ENCODE data around the gene NLRP5. TPM values are rescaled to one million over a fixed set of nuclear protein-coding genes. Genes with fewer than 3 reads are reported as not detected.
"Not testable (repeated sequence)": the region's sequence is repeated elsewhere in the genome, so short reads cannot be mapped to it uniquely, and the experiment has no call there.

NLRP5 gene
- total RNA-seq, 1 donor from 2014 or later, result not detected

DNA sequence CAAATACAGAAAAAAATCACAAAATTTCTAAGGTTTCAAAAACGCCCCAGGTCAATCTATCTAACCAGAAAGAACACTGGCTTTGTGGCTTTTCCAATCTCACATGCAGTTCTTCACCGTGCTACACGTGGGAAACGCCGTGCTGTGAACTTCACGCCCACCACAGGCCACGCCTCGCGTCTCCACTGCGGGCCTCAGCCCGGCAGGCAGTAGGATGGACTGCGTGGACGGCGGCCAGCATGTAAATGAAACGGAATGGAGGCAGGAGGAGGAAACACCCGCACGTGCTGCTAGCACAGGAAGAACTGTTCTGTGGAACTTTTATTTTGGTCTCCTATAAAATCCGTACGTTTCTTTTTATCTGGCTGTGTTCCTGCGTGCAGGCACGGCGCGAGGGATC, 110.7 kb downstream of the NLRP5 start:
- peak in 1 of 2 donors; percentile 57 for DNase-seq (ENCODE audit: low spot score in 2 of 2)
- no peak for FAIRE-seq

DNA sequence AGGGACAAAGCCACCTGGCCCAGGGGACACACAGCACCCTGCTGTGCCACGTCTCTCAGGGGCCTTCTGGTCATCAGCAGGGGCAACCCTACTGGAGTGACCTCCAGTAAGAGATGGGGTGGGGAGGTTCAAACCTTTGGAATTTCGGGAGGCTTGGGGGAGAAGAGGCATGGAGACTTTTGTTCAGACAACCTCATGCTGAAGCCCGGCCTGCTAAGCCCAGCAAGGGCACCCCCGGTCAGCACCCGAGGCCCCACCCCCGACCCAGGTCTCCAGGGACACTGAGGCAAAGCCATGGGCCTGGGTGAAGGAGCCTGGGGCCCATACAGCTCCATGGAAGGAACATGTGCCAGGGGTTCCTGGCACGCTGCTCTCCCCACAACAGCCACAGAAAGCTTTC, 111.2 kb downstream of the NLRP5 start:
- FAIRE-seq, result no peak
- no peak for DNase-seq (ENCODE audit: low spot score in 2 of 2)

DNA sequence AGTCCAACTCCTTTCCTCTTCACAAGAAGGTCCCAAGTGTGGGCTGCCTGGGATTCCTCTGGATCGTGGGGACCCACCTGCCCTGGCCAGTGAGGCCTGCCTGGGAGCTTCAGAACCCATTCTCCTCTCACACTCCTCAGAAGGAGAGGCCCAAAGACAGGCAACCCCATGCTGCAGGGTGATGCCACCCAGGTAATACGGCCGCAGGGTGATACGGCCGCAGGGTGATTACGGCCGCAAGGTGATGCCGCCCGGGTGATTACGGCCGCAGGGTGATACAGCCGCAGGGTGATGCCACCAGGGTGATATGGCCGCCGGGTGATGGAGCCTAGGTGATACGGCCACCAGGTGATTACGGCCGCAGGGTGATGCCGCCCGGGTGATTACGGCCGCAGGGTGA, 111.7 kb downstream of the NLRP5 start:
- FAIRE-seq; DNase-seq (ENCODE audit: low spot score in 2 of 2): not testable (repeated sequence)

DNA sequence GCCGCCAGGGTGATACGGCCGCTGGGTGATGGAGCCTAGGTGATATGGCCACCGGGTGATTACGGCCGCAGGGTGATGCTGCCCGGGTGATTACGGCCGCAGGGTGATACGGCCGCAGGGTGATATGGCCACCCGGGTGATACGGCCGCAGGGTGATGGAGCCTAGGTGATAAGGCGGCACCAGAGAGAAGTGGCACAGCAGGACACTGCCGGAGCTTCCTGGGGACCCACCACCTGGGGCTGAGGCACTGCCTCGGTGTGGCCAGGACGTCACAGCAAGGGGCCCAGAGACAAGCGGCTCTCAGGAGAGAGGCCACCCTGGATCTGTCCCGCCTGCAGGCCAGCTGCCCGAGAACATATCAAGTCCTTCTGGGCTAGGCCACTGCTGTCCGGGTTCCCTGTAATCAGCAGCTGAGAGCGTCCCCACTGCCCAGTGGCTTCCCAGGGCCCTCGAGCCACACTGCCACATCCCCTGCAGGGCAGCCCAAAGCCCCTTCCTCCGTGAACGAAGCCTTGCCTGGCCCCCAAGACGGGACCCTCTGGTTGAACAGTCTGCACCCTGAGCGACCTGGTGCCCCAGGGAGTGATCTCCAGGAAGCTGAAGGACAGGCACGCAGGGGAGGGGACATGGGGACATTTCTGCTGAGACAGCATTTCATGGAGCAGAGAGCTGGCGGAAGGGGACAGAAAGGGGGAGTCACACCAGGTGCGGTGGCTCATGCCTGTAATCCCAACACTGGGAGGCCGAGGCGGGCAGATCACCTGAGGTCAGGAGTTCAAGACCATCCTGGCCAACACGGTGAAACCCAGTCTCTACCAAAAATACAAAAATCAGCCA, 112.4 kb downstream of the NLRP5 start:
- no peak for DNase-seq (ENCODE audit: low spot score in 2 of 2)
- no peak for FAIRE-seq

DNA sequence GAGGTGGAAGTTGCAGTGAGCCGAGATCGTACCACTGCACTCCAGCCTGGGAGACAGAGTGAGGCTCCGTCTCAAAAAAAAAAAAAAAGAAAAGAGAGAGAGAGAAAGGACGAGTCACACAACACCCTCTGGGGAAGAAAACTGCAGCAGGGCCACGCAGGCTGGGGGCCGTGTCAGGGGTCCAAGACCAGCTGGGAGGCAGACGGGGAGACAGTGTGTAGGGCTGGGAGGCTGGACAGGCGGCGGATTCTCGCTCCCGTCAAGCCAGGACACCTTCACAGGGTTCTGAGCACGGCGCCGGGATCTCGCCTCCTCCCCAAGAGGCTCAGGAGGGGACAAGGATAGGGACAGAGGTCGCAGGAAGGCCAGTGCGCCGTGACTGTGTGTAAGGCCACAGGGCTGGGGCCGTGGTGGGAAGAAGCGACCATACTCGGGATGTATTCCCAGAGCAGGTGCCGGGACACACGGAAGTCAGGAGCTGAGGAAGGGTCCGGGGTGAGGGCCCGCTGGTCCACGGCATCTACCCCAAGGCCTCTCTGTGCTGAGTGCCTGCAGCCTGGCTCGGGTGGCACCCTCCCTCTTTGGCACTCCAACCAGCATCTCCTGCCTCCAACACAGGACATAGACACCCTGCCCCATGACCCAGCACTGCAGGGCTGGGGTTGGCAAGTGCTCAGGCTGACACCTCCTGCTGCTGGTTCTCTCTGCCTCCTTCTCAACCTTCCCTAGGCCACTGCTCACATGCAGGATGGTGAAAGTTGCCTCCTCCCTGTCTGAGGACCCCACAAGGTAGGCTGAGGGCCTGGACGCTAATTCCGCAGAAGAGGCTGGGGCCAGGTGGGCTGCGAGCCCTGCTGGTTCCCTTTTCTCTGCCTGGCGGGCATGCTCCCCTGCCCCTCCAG, 113.3 kb downstream of the NLRP5 start:
- DNase-seq (ENCODE audit: low spot score in 2 of 2), result no peak
- FAIRE-seq, result no peak

DNA sequence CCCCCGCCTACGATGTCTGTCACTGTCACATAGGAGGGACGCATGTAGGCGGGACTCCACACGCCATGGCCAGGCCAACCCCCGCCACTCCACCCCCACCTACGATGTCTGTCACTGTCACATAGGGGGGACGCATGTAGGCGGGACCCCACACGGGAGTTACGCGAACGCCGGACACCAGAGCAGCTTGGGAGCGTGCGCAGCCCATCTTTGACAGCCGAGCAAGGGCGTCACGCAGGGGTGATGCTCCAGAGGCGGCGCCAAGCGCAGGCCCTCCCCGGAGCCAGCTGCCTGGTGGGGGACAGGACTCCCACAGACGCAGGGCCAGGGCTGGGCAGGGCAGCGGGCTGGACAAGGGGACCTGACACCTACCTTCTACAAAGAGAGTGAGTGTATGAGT, 114.5 kb downstream of the NLRP5 start:
- no peak for FAIRE-seq
- DNase-seq (ENCODE audit: low spot score in 2 of 2), result no peak

DNA sequence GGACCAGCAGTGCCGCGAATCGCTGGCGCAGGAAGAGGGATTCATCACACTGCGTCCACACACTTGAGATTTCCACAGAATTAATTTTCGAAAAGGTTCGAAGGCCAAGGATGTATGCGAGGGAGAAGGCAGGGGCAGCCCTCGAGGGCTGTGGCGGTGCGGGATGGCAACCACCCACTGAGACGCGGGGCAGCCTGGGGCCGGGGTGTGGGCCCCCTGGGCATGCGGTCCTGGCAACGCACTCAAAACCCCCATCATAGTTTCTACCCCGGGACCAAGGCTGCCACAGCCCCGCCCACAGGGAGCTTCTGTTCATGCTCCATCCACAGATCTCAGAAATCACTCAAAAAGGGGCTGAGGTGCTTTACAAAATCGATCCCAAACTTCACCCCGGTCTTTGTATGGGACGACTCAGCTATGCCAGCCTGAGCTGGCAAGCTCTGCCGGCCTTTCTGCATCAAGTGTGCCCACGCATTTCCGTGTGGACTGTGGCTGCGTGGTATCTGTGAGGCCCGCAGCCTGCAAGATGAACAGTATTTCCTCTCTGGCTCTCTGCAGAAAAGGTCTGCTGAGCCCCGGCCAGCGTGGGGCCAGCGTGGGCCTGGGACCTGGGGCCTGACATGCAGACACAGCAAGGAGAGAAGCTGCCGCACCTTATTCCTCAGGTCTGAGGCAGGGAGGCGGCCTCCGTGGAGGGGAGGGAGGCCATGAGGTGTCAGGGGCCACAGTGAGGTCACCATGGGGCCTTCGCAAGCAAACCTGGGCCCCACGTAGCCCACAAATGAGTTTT, 115.4 kb downstream of the NLRP5 start:
- FAIRE-seq, result no peak
- no peak for DNase-seq (ENCODE audit: low spot score in 2 of 2)

DNA sequence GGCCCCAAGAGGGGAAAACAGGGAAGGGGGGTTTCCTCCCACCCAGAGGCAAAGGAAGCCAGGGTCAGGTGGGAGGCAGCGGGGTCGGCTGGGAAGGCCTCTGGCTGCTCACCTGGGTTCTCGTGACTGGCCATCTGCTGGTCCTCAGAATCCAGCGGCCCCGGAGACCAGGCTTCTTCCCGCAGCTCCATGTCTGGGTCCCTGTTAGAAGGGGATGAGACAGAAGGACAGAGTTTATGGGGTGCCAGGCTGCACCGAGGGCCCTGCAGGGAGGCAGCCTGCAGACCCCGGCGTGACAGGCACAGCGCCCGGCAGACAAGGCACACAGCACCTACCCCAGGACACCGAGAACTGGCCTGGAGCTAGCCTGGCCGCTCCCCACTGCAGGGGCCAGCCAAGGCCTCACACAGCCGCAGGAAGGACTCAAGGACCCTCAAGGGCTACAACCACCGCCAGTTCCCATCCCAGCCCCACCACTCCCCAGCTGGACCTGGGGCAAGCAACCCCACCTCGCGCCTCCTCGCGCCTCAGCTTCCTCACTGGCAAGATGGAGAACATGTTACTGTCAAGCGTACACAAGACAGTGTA, 116.5 kb downstream of the NLRP5 start:
- FAIRE-seq, result no peak
- DNase-seq (ENCODE audit: low spot score in 2 of 2), result no peak

DNA sequence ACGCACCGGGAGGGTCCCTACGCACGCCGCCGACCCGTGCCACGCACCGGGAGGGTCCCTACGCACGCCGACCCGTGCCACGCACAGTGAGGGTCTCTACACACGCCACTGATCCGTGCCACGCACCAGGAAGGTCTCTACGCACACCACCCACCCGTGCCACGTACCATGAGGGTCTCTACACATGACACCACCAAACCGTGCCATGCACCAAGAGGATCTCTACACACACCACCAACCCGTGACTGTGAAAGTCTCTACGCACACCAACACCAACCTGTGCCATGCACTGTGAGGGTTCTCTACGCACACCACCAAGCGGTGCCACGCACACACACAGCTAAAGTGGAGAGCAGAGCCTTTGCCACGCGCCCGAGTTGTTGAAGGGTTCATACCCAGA, 117.8 kb downstream of the NLRP5 start:
- no peak for FAIRE-seq
- no peak for DNase-seq (ENCODE audit: low spot score in 2 of 2)

DNA sequence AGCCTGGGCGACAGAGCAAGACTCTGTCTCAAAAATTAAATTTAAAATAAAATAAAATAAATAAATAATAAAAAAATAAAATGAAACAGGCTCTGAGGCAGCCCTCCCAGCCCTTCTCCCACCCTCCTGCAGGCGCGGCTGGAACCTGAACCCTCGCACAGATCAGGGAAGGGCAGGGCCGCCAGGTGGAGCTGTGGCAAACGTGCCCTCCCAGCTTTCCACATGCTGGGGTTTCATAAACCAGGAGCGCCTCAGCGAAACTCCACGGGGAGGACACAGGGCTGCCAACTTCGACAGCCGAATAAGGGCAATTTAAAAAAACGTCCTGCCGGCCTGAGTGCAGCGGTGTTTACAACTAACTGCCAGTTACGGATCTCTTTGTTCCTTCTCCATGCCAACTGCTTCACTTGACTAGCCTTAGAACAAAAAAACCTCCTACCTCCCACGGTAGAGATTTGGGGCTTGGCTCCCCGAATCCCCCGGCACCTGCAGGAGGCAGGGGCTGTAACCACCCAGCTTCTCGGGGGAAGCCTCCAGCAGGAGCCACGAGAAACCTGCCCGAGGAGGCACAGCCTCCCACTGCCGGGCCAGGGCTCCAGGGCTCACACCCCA, 118.6 kb downstream of the NLRP5 start:
- DNase-seq (ENCODE audit: low spot score in 2 of 2), result peak; percentile 69 to 76
- FAIRE-seq, result no peak

DNA sequence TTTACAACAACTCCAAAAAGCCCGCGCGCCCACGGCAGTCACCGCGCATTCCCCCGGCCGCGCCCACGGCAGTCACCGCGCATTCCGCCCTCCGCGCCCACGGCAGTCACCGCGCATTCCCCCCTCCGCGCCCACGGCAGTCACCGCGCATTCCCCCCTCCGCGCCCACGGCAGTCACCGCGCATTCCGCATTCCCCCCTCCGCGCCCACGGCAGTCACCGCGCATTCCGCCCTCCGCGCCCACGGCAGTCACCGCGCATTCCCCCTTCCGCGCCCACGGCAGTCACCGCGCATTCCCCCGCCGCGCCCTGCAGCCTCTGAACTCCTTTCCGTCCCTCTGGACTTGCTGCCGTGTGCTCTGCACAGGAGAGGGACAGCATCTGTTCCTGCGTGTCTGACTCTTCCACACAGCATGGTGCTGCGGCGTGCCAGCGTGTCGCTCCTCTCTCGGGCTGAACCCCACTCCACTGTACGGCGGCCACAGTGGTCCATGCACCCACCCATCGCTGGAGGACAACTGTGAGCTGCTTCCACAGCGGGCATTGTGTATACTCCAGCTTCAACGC, 119.3 kb downstream of the NLRP5 start:
- DNase-seq (ENCODE audit: low spot score in 2 of 2); FAIRE-seq: not testable (repeated sequence)

DNA sequence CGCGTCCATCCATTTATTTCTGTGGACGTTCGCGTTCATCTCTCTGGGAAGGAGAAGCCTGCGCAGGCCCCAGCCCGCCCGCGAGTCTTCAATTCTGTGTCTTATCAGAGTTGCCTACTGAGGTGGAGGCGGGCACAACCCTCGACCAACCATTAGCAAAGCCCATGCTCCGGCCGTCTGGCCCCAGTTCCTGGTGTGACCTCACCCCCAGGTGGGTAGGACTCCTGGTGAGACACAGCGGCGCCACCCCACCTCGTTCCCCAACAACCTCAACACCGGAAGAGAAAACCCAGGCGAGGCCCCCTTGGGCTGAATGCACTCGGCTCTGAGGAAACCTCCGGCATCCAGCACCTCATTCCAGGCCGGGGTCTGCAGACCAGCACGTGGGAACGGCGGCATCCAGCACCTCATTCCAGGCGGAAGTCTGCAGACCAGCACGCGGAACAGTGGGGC, 119.8 kb downstream of the NLRP5 start:
- no peak for FAIRE-seq

DNA sequence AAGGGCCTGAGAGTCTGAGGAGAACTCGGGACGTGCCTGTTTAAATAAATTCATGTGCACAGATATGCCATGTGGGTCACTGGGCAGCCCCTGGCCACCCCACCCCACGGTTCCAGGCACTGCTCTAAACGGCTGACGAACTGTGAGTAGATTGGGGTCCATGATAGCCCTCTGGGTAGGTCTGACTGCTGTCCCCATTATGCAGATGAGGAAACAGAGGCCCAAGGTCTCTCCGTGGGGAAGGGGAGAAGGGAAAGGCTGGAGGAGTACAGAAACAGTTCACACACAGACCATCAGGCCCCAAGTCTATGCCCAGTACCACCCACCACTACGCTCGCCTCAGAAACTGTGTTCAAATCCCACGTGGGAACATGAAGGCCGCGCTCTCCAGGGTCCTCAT, 120.4 kb downstream of the NLRP5 start:
- FAIRE-seq (no peak), DNase-seq (ENCODE audit: low spot score in 2 of 2) (no peak)

More for the DNA sequence above, 119.8 kb downstream of the NLRP5 start:
- DNase-seq (ENCODE audit: low spot score in 2 of 2), result no peak

DNA sequence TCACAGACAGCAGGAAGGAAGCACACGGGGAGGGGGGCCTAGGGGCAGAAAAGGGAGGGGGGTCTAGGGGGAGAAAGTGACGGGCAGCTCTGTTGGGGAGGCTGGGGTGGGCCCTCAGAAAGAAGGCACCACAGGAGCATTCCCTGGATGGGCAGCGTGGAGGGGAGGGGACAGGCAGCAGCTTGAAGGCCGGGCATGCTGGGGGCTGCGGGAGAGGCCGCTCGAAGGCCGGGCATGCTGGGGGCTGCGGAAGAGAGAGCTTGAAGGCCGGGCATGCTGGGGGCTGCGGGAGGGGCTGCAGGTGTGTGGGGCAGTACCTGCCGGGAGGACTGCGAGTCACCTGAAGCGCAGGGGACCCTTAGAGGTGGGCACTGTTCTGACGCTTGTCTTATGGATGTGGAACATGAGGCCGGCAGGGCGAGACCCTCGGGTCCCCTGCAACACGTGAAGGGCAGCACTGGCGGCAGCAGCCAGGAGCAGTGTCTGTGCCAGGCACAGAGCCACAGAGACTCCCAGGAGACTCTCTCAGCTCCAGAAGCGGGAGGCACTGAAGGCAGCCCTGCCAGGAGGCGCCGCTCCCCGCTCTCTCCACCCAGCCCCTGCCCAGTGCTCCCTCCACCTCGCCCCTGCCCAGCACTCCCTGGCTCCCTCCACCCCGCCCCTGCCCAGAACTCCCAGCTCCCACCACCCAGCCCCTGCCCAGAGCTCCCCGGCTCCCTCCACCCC, 121.2 kb downstream of the NLRP5 start:
- no peak for FAIRE-seq
- no peak for DNase-seq (ENCODE audit: low spot score in 2 of 2)

DNA sequence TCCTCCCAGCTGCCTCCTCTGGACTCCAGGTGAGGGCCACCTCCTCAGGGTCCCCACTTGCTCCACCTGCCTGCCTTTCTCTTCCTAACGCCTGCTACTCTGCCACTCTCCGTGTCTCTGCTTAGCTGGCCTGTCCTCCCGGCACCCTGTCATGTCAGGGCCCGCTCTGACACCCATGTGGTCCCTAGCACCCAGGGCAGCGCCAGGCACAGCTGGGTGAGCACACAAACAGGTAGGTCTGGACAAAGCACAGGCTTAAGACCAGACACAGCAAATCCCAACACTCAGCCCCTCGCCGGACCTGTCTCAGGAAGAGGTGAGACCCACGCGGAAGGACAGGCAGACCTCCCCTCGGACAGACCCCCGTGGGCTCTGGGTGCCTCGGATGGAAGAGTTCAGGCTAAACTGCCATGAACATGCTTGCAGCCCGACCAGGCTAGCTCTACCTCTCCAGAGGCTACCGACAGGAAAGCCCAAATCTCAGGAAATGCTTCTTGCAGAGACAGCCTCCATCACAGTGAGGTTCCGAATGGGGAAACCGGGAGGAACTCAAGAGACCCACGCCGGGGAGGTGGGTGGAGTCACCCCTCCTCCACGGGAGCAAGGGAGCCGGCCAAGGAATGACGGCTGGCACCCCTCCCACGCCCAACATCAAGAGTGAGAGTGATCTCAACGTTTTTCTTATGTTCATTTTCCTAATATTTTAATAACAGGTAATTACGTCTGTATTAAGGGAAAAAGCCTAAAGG, 122.0 kb downstream of the NLRP5 start:
- DNase-seq (ENCODE audit: low spot score in 2 of 2), result no peak
- FAIRE-seq, result no peak

DNA sequence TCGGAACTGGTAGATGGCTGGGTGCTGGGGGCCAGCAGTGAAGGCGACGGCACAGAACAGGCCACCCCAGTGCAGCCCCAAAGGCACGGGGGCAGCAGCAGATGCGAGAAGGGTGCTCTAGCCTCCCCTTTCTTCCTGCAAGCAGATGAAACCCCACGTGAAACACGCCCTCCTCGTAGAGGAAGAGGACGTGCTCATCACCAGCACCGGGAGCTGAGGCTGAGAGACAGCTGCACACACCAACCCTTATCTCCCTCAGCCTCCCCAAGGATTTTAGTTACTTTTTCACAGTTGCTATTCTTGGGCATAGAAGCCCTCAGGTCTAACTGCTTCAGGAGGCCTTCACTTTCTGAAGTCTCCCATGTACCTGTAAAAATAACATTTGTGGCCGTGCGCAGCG, 122.7 kb downstream of the NLRP5 start:
- DNase-seq (ENCODE audit: low spot score in 2 of 2) (no peak), FAIRE-seq (no peak)

DNA sequence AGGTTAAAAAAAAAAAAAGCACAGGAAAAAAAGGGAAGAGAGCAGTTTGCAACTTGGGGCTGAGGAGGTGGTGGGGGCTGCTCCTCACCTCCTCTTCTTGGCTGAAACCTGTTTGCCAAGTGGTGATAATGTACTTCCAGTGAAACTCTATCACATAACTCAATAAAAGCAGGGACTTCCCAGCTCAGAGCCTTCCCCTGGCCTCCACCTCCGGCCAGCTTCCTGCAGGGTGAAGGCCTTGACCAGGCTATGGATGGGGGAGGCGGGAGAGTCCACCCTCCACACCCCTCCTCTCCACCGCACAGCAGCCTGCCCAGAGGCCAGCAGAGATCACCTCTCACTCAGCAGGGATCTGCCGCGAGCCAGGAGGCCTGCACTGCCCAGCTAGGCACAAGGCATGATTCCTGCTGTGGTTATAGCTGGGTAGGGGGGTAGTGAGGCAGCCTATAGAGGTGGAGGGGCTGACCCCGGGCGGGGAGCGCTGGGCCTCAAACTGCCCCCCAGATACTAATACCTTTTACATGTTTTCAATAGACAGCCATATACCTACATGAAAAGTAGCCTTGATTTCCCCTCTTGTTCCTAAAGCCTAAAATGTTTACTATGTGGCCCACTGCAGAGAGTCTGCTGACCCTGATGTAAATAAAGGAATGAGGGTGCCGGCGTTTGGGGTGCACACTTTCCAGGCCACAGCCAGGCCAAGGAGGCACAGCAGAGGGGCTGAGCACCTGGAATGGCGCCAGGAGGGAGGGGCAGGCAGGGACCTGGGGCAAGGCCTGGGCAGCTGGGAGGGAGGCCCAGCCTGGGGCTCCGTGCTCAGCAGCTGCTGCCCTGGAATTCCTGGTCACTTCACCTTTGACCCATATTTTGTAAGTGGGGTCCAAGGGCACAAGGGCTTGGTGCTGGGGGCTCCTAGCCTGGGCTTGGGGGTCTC, 124.2 kb downstream of the NLRP5 start:
- FAIRE-seq (no peak), DNase-seq (ENCODE audit: low spot score in 2 of 2) (no peak)

All from frontal cortex (tissue), 4 donors.